ENCODE measurements around the gene DSCAML1.

DSCAML1 gene

DNA sequence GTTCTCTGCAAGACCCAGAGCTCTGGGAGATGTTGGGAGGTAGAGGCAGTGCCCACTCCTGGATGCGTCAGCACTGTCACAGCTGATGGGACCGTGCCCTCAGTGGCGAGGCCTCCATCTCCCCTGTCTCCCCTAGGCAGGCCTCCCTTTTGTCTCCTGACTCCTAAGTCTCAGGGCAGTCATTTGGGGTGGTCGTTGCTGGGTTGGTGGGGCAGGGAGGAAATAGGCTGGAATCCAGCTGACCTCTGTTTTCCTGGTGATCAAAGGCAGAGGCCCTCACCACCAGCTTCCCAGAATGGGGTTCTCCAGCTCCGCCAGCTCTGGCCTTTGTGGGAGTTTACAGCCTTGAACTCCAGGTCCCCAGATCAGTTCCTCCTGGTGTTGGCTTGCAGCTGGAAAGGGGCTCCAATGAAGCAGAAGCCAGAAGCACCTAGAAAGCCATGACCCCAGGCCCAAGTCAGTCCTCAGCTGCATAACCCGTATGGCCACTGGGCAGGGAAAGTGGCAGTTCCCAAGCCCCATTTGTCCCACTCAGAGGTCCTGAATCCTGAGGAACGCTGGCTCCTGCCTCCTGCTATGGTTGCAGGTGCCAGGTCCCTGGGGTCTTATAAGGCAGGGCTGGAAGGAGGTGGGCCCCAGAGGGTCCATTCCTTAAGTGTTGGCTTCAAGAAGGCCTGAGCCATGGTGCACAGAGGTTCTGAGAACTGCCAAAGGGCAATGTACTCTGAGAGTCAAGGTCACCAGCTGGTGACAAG is 34.8 kb upstream of the DSCAML1 start:
- no peak for DNase-seq

DNA sequence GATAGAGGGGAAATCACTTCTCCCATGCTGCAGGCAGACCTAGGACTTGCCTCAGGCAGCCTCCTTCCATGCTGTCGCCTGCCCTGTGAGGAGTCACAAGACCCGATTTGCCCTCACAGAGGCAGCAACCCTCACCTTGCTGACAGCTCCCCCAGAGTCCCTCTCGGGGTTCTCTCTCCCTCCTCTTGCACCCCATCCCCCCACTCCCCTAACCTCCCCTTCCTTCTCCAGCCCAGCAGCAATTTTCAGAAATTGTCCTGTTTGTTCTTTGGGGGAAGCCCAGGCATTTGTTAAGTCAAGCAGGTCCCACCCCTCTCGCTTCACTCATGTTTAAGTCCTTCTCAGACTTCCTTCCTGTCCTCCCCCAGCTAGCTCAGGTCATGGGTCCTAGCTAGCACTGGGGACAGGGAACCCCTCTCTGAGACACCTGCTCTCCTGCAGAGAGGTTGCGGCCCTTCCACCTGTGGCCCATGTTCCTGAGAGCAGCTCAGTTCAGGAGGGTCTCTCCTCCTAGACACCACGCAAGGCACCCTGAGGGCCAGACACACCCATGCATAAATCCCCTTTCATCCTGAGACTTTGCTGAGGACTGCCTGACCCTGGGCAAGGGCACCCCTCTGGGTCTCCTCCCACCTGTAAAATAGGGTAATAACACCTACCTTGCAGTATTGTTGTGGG is 33.8 kb upstream of the DSCAML1 start:
- no peak for DNase-seq

DNA sequence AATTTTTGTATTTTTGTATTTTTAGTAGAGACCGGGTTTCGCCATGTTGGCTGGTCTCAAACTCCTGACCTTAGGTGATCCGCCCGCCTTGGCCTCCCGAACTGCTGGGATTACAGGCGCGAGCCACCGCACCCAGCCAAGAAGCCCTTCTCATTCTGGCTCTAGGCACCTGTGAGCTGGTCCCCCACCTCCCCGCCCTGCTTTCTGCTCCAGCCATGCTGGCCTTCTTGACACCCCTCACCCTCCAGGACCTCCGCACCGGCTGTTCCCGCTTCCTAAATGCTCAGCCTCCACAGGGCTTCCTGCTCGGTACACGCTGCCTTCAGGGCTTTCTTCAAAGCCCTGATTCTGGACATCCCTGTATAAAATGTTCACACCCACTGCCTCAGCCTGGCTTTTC is 33.1 kb upstream of the DSCAML1 start:
- DNase-seq: no peak

DNA sequence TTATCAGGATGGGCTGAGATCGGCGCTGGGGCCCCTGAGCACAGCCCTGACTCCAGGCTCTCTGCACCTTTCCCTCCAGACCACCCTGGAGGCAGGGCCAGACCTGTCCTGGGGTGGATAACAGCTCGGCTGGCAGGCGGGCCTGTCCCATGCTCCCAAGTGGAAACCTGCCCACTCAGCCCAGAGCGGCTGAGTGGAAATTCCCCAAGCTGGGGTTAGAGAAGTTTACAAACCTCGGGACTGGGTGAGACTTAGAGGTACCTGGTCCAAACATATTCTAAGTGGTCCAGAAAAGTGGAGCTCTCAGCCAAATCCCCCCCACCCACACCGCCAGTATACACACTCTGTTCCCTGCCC is 32.3 kb upstream of the DSCAML1 start:
- DNase-seq: no peak

DNA sequence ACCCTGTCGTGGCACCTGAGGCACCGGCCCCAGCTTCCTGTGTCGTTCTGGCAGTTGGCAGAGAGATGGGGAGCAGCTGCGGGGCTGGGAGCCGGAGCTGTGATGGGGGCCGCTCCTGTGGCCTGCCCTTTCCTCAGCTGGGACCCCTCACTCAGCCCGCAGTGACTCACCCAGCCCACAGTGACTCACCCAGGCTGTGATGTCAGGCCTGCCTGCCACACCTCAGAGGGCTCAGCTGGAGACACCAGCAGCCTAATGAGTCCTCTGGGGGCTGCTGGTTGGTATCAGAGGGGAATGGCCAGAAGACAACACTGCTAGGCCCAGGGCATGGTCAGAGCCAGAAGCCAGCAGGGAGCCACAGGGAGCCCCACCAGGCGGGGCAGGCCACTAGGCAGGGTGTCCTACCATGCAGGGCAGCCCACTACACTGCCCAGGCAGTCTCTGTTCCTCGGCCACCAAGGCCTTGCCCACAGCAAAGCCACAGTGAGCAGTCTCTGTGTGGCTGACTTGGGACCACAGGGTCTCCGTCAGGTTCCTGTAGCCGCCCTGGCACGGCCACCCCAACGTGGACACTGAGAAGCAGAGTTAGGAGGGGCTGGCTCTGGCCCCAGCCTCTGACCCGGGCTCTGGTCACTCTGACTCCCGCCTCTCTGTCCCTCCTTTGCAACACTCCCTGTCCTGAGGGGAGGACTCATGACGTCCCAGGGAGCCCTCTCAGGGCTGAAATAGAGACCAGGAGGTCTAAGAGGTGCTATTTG is 31.8 kb upstream of the DSCAML1 start:
- peak; percentile 76 for DNase-seq

DNA sequence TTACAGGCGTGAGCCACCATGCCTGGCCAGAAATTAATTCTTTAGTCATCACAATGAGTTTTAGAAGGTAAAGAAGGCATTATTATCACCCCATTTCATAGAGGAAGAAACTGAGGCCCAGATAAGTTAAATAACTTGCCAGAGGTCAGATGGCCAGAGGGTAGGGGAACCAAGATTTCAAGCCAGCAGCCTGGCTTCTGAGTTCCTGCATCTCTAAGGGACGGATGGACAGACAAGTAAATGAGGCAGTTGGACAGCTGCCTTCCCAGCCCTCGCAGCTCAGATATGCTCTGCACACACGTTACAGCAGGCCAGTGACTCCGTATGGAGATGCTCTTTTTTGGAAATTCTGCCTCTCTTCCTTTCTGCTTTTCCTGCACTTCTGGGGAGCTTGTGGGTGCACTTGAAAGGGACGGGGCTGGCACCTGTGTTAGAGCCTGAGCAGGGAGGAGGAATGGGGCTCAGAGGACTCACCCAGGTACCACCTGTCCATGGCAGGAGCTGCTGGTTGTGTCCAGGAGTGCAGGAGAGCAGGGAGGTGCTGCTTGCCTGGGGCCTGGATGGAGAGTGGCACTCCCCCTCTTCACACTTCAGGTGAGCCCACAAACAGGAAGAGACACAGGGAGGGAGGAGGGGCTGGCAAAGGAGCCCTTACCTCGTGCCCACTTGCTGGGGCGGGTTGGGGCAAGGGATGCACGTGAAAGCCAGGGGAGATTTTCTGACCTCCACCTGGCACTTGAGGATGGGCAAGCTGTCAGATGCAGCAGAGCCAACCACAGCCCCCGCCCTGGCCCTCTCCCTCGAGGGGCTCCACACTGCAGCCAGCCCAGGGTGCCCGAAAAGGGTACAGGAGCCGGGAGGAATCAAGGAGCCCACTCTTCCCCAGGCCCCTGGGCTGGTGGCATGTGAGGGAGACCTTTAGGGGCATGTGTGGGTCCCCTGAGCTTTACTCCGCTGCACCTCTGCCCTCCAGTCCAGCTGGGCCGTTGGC is 30.8 kb upstream of the DSCAML1 start:
- DNase-seq: no peak

DNA sequence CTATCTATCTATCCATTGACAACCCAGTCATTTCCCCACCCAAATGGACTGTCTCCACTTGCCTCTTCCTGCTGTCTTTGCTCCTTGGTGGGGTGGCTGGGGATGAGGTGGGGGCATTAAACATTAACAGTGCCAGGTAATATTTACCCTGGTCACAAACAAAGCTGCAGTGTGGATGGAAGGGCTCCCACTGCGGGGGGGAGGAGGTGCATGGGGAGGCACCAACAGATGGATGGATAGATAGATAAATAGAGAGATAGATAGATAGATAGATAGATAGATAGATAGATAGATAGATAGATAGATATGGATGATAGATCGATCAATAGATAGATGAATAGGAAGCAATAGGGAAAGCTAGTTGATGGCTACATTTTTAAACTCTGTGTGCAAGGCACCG is 29.8 kb upstream of the DSCAML1 start:
- DNase-seq: no peak

DNA sequence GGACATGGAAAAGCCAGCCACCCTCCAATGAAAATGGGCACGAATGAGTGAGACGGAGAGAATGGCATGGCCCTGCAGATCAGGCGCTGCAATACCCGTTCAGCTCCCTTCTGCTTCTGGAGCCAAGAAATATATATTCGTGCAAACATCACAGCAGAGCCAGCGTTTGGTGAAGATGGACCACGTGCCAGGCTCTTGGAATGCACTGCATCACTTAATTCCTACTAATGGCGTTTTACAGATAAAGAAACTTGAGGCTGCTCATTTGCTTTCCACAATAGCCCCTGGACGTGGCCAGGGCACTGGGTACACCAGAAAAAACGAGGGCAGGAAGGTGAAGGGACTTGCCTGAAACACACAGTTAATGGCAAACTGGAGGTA is 29.2 kb upstream of the DSCAML1 start:
- DNase-seq: no peak

DNA sequence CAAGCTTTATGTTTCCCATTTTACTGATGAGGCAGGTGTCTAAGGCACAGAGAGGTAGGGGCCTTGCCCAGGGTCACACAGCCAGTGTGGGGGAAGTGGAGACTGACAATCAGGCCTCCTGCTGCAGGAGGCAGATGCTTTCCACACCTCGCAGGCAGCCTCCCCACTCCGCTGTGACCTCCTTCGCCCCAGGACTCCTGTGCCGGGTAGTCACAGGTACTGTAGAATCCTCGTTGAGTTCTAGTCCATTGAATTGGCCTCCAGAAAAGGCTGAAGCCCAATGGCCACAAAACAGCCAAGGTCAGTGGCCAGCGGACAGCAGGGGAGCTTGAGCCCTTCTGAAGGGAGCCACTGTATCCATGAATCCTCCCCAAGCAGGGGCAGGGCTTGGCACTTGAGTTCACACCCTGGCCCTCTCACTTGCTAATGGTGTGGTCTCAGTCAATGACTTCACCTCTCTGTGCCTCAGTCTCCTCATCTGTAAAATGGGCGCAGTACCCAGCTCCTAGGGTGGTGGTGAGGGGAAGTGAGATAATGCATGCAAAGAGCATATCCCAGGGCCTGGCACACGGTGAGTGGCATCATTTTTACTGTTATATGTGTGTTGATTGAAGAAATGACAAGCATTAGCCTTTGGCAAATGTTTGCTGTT is 28.6 kb upstream of the DSCAML1 start:
- DNase-seq: no peak

DNA sequence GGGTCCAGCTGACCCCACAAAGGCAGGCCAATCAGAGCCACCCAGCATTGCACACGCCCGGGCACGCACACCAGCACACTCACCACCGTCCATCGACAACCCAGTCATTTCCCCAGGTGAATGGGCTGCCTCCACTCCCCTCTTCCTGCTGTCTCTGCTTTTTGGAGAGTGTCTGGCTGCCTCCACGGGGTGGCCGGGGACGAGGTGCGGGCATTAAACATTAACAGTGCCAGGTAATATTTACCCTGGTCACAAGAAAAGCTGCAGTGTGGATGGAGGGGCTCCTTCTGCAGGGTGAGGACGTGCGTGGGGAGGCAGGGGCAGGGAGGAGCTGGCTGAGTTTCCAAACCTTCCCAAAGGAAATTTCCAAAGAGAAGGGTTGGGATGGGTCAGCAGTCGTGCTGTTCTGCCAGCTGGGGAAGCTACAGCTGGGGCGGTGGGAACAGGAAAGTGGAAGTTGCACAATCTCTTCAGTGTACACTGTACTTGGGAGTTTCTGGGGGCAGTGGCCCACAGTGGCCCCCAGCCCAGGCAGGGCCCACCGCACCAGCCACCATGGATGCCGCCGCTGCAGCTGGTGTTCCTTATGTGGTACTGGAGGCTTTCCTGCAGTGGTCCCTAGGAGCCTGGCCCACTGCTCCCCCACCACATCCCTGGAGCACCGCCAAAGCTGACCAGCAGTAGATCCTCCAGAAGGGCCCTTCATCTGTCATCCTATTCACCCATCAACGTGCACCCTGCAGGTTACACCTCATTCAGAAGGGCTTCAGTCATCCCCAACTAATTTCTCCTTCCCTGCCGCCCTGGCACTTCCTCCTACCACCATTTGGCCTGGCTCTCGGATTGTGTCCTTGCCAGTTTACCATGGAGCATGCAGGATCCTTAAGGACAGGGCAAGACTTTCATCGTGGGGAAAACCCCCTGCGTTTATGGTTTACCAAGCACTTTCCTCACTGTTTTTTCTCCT is 27.8 kb upstream of the DSCAML1 start, which contains the start of gene FXYD2:
TSS of gene FXYD2 (minus strand) at position 174 of the 967 bp plus-strand sequence. CDS start at position 108, 66 bp downstream.
- peak; percentile 38 for DNase-seq

DNA sequence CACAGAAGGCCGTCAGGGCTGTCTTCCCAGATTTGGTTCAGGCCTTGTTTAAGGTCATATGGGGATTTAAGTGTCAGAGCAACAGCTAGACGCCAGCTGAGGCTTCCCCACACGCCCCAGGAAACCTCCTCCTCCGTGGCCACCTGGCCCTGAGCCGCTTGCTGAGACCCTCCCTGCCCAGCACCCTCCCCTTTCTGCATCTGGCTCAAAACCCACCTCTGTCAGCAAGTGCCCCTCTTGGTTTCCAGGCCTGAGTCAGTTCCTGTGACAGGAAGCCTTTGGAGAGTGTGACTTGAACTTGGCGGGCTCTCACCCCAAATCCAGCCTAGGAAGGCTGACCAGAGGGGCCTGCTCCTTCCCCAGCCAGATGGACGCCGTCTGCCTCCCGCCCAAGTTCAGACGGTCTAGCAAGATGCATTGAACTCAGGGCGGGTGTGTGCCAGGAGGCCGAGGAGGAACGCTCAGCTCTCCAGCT is 27.0 kb upstream of the DSCAML1 start:
- peak; percentile 46 for DNase-seq

DNA sequence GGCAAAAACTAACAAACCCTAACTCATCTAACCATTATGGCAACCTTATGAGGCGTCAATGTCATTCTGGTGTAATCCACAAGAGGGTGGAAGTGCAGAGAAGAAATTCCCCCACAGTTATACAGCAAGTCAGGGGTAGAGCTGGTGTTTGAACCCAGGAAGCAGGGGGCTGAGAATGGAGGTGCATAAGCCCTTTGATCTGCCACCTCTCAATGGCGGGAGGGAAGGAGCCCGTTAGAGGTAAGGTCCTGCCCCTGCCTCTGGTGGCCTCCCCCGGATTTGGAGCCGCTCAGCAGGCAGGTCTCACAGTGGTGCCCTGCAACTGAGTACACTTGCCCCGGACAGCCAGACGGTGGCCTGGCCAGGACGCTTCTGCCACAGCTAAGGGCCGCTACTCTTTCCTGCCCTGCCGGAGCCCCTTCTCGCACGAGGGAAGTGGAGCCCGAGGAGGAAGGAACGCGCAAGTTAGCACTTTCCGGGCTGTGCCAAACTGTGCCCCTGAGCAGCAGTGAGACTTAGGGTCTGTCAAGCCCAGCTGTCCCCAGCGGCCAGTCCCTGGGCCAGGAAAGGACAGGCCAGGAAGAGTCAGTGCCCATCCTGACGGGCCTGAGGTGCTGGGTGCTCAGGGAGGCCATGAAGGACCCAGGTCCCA is 26.4 kb upstream of the DSCAML1 start:
- peak; percentile 43 for DNase-seq

DNA sequence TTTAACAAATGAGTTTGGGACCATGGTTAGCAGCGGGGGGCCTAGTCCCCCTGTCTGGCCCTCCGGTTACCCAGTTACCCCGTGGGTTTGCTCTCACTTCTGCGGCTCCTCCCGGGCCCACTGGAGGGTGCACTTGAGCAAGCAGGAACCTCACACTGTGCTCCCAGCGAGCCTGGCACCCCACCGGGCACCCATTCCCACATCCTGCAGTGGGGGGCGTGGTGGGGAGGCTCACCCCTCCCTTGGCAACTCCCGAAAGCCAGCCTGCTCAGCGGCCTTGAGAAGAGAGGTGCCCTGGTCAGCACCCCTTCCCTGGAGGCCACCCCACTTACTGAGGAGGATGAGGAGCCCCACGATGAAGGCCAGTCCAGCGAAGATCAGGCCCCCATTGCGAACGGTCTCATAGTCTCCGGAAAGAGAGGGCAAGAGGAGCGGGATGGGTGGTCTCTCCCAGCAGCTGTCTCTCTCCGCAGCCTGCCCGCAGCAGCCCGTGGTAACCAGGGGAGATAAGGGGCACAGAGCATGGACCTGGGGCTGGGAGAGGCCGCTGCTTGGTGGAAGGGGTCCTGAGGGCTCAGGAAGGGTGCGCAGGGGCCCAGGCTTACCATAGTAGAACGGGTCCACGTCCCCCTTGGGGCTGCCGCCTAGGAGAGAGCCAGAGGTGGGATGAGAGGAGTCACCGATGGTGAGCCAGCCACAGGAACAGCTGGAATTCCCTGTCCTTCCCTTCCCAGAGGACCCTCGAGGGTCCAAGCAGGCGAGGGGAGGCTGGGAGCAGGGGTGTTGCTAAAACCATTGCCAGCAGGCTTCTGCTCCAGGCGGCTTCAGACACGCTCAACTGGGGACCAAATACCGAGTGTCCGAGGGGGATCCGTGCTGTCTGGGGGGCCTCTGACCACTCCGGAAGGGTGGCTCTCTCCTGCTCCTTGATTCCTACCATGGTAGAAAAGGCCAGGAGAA is 25.3 kb upstream of the DSCAML1 start:
- peak; percentile 27 for DNase-seq

DNA sequence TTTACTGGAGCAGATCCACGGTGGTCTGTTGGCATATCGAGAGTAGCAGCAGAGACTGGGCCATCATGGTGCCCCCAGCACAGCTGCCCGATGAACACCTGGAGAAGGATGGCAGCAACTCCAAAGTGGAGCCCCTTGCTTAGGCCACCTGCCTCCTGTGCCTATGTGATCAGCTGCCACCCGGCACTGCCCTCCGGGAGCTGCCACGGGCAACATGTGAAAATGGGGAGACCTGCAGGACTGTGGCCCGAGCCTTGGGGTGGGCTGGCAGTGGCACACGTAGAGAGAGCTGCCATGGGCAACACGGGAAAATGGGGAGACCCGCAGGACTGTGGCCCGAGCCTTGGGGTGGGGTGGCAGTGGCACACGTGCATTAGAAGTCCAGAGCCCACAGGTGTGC is 24.4 kb upstream of the DSCAML1 start:
- DNase-seq: no peak

DNA sequence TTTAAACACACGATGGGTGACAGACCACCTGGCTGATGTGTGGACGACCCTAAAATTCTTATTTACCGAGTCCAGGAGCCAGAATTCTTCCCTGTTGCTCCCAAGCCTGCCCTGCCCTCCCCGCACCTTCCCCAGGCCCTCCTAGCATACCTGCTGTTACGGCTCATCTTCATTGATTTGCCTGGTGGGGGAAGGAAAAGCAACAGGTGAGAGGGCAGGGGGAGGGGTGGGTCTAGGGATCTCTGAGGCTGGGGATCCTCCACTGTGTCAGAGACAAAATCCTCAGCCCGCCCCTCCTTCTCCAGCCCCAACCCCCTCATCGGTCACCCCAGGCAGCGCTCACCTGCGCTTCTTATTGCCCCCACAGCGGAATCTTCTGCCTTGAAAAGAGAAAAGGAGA is 23.5 kb upstream of the DSCAML1 start:
- no peak for DNase-seq

DNA sequence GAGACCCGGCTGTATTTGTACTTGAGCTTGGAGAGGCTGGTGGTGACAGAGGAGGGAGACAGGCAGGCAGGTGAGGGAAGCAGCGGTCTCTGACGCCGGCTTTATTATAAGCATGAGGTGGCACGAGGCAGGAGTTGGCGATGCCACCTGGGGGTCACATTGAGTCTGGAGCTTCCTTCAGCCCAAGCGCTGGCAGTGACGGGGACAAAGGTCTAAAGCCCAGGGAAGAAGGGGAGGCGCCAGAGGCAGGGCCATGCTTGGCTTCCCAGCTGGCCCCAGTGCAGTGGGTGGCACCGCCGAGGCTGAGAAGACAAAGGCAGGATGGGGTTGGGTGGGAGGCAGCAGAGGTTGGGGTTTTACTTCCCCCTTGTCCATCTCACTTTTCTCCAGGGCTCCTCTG is 23.1 kb upstream of the DSCAML1 start:
- no peak for DNase-seq

DNA sequence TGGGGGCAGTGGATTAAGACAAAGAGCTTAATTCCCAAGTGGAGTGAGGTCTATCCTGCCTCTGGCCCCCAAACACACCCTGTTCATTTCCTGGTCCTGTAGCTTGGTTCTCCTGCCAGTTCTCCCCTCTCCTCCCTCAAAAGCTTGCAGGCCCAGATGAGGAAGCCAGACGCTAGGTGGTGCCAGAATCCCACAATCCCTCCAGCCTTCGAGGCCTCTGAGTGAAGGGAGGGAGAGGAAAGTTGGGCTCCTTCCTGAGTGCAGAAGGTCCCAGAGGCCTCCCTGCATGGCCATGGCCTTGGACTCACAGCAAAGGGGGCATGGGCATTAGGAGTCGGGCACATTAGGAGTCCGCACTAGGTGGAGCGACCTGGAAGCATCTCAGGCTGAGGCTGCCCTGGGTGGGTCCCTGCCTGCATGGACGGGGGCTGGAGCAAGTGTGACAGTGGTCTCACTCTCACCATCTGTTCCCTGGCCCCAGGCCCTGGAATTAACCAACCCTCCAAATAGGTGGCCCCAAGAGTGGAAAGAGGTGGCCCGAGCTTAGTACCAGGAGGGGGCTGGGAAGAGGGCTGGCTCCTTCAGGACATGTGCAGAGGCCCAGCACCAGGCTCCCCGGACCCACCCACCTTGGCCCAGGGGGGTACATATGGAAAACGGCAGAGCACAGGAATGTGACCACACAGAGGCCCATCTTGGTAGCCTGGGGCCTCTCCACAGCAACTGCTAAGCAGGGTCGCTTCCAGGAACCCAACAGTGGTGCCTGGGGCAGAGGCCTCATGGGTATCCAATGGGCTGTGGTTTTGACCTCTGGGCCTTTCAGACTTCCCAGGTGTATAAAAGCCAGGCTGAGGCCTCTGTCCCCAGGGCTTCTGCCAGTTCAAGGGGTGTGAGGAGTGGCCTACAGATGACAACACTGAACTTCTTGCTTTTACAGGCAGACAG is 22.4 kb upstream of the DSCAML1 start:
- peak; percentile 69 for DNase-seq

Measured in MV-4-11 (cell line).